Parathyroid adenoma (tissue), 2 donors: ENCODE measurements around the gene ZBTB39.

Experiments used
- H2AFZ ChIP-seq: fragments of 300-600 bp; sonication (generic); one replicate; pipeline ENCODE4 v1.7.0; 2017; ENCODE audit warnings: antibody characterized with exemption, mild to moderate bottlenecking
- H3K27ac ChIP-seq: fragments of 300-600 bp; sonication (generic); one replicate; pipeline ENCODE4 v1.7.0; 2017
- H3K27me3 ChIP-seq: fragments of 300-600 bp; sonication (generic); one replicate; pipeline ENCODE4 v1.7.0; 2017; ENCODE audit warnings: low read length; ENCODE audit not compliant: control insufficient read depth, insufficient read depth
- H3K36me3 ChIP-seq: fragments of 300-600 bp; sonication (generic); one replicate; pipeline ENCODE4 v1.7.0; 2017; ENCODE audit warnings: low read length; ENCODE audit not compliant: control insufficient read depth, insufficient read depth
- H3K4me1 ChIP-seq: fragments of 300-600 bp; sonication (generic); one replicate; pipeline ENCODE4 v1.7.0; 2017; ENCODE audit warnings: control low read depth
- H3K4me2 ChIP-seq: fragments of 300-600 bp; sonication (generic); one replicate; pipeline ENCODE4 v1.7.0; 2017; ENCODE audit warnings: low read length
- H3K4me3 ChIP-seq: fragments of 300-600 bp; sonication (generic); one replicate; pipeline ENCODE4 v1.7.0; 2017; ENCODE audit warnings: low read depth, low read length
- H3K79me2 ChIP-seq: fragments of 300-600 bp; sonication (generic); one replicate; pipeline ENCODE4 v1.7.0; 2017; ENCODE audit warnings: control low read depth
- H3K9ac ChIP-seq: fragments of 300-600 bp; sonication (generic); one replicate; pipeline ENCODE4 v1.7.0; 2017; ENCODE audit warnings: mild to moderate bottlenecking
- H3K9me3 ChIP-seq: fragments of 300-600 bp; sonication (generic); one replicate; pipeline ENCODE4 v1.7.0; 2017; ENCODE audit warnings: low read length; ENCODE audit not compliant: control insufficient read depth
- TF ChIP-seq, protein P1 (sequence below): fragments of 300-600 bp; sonication (generic); IDR thresholded peaks from one replicate; pipeline ENCODE4 v1.7.0; 2017; ENCODE audit warnings: antibody characterized with exemption, mild to moderate bottlenecking
- donor health status: primary hyperparathyroidism.

The ZBTB39 gene

GRCh38 chr12:57049890-57050289 is 43.5 kb upstream of the ZBTB39 start, which contains the start of gene MYO1A:
Gene MYO1A, minus strand, starts transcription at chr12:57050129. Its CDS starts 1,806 bp downstream, at chr12:57048323.
- no peak within 1 kb of the TSS for H2AFZ ChIP-seq
- H3K9me3 ChIP-seq, result no peaks in the 10 kb centered on the region
- TF ChIP-seq, protein P1, sequence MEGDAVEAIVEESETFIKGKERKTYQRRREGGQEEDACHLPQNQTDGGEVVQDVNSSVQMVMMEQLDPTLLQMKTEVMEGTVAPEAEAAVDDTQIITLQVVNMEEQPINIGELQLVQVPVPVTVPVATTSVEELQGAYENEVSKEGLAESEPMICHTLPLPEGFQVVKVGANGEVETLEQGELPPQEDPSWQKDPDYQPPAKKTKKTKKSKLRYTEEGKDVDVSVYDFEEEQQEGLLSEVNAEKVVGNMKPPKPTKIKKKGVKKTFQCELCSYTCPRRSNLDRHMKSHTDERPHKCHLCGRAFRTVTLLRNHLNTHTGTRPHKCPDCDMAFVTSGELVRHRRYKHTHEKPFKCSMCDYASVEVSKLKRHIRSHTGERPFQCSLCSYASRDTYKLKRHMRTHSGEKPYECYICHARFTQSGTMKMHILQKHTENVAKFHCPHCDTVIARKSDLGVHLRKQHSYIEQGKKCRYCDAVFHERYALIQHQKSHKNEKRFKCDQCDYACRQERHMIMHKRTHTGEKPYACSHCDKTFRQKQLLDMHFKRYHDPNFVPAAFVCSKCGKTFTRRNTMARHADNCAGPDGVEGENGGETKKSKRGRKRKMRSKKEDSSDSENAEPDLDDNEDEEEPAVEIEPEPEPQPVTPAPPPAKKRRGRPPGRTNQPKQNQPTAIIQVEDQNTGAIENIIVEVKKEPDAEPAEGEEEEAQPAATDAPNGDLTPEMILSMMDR, result no peak
- no peak within 1 kb of the TSS for H3K27ac ChIP-seq
- H3K27me3 ChIP-seq, result no peaks in the 10 kb centered on the region
- no peak within 1 kb of the TSS for H3K4me3 ChIP-seq
- no peaks in the 10 kb centered on the region for H3K36me3 ChIP-seq
- H3K4me2 ChIP-seq, result no peak within 1 kb of the TSS
- H3K4me1 ChIP-seq, result no peaks in the 10 kb centered on the region
- no peak within 1 kb of the TSS for H3K9ac ChIP-seq
- H3K79me2 ChIP-seq, result no peaks in the 10 kb centered on the region

GRCh38 chr12:57049119-57049446 is 42.7 kb upstream of the ZBTB39 start:
- no peak overlapping the region for H3K27ac ChIP-seq
- H3K4me3 ChIP-seq, result no peak overlapping the region
- H3K79me2 ChIP-seq, result no peaks in the 10 kb centered on the region
- H2AFZ ChIP-seq, result no peak overlapping the region
- H3K4me2 ChIP-seq, result no peak overlapping the region
- TF ChIP-seq, protein P1, result no peak
- no peaks in the 10 kb centered on the region for H3K36me3 ChIP-seq
- H3K4me1 ChIP-seq, result no peaks in the 10 kb centered on the region
- H3K9ac ChIP-seq, result no peak overlapping the region
- H3K27me3 ChIP-seq, result no peaks in the 10 kb centered on the region
- H3K9me3 ChIP-seq, result no peaks in the 10 kb centered on the region

DNA sequence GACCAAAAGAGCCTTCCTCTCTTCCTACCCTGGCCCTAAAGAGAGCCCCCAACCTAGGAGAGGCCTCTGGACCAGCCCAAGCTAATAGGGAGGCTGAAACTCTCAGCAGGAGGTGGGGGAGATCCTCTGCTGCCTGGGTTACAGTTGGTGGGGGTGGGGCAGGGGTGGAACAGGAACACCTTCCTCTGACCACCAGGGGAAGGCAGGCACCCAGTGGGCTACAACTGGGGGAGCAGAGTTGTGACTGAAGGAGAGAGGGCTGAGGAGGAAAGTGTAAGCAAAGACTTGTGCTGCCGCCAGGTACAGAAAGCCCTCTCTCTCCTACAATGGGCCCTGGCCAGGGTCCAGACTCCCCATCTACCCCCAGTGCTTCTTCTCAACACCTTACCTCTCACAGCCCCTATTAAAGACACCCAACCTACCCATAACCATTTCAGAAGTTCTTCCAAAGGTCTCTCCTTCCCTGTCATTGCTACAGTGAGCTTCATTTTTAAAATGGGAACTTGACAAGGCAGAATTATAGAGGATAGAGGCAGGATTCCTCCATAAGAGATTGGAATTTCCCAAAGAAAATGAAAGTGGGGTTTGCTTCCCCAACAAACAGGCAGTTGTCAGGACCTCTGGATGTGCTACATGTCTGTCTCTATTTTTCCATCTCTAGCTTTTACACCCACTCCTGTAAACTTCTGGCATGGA is 42.2 kb upstream of the ZBTB39 start:
- Histone ChIP-seq H3K27ac (no peak overlapping the region), H3K9ac (no peak overlapping the region), H3K4me1 (no peaks in the 10 kb centered on the region), H3K27me3 (no peaks in the 10 kb centered on the region), H3K9me3 (no peaks in the 10 kb centered on the region), H3K4me2 (no peak overlapping the region), H3K4me3 (no peak overlapping the region), H2AFZ (no peak overlapping the region), H3K79me2 (no peaks in the 10 kb centered on the region), H3K36me3 (no peaks in the 10 kb centered on the region)
- TF ChIP-seq, protein P1, result no peak

GRCh38 chr12:57047981-57048380 is 41.6 kb upstream of the ZBTB39 start:
- Histone ChIP-seq H3K27ac (no peak overlapping the region), H3K9me3 (no peaks in the 10 kb centered on the region), H3K79me2 (no peaks in the 10 kb centered on the region), H3K9ac (no peak overlapping the region), H3K4me1 (no peaks in the 10 kb centered on the region), H3K4me2 (no peak overlapping the region), H2AFZ (no peak overlapping the region), H3K4me3 (no peak overlapping the region), H3K36me3 (no peaks in the 10 kb centered on the region), H3K27me3 (no peaks in the 10 kb centered on the region)
- TF ChIP-seq, protein P1, result no peak
